Stimulated activated effector memory CD8-positive, alpha-beta T cell treated with anti-CD3 and anti-CD28 coated beads, Interleukin-12 subunit alpha, Interleukin-12 subunit beta, amount 100 ng/mL, for 72 hours (primary cell): ENCODE results near the gene FXYD5.

Experiments
- ATAC-seq: fragments of 150-1000 bp; cut with Tn5 transposase; 2 replicates; pipeline ENCODE4 v1.10.0; 2021
- DNase-seq, 2 donors: peaks; one replicate each; pipeline ENCODE4 v3.0.0; 2021 to 2022; ENCODE audit warnings: low spot score in 2 of 2
- H3K27ac Mint-ChIP-seq: one replicate; pipeline ENCODE4 v1.8.0; 2022; ENCODE audit warnings: mild to moderate bottlenecking, mixed read lengths
- H3K36me3 Mint-ChIP-seq: one replicate; pipeline ENCODE4 v1.8.0; 2022; ENCODE audit warnings: mild to moderate bottlenecking, mixed read lengths
- H3K4me1 Mint-ChIP-seq: one replicate; pipeline ENCODE4 v1.8.0; 2022; ENCODE audit warnings: mixed read lengths
- H3K4me3 Mint-ChIP-seq: one replicate; pipeline ENCODE4 v1.8.0; 2022; ENCODE audit warnings: mild to moderate bottlenecking, mixed read lengths
- H3K9me3 Mint-ChIP-seq: one replicate; pipeline ENCODE4 v1.8.0; 2022; ENCODE audit warnings: mixed read lengths

FXYD5 gene

DNA sequence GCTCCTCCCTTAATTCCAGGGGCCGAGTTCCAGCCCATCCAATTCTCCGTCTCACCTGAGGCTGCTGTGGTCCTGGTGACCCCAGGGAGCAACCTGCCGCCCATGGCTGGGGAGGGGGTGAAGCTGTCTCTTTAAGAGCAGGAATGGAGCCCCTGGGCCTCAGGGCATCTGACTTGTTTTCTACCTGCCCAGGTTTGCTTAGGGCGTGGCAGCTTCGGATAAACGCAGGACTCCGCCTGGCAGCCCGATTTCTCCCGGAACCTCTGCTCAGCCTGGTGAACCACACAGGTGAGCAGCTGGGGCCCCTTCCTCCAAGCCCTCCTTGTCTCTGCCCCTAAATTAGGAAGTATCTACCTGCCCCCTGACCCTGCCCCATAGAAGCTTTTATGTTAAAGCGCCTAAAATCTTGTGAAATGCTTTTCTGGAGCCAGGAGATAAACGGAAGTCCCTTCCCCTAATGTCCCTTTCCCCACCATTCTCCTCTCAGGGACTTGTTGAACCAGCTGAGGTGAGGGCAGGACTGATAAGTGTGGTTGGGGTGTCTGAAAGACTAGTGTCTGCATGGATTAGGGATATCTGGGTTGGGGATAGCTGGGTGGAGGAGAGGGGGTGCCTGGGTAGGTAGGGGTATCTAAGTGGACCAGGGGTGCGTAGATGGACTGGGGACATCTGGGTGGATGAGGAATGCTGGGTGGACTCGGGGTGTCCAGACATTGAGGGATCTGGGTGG is 38.3 kb upstream of the FXYD5 start:
- Mint-ChIP-seq H3K4me3 (no peak overlapping the region), H3K36me3 (no peaks in the 10 kb centered on the region), H3K9me3 (no peaks in the 10 kb centered on the region), H3K27ac (no peak overlapping the region), H3K4me1 (peaks cover 8% of the 10 kb centered on the region)
- DNase-seq (no peak), ATAC-seq (no peak)

- peaks cover 8% of the 10 kb centered on the region for H3K4me1 Mint-ChIP-seq
- DNase-seq, result no peak
- no peaks in the 10 kb centered on the region for H3K9me3 Mint-ChIP-seq
- no peak for ATAC-seq
- H3K27ac Mint-ChIP-seq, result no peak overlapping the region
- no peak overlapping the region for H3K4me3 Mint-ChIP-seq
- no peaks in the 10 kb centered on the region for H3K36me3 Mint-ChIP-seq
Measured at GRCh38 chr19:35117116-35117515, 37.4 kb upstream of the FXYD5 start.

GRCh38 chr19:35117799-35118198 is 36.7 kb upstream of the FXYD5 start:
- H3K4me1 Mint-ChIP-seq, result peaks cover 8% of the 10 kb centered on the region
- no peaks in the 10 kb centered on the region for H3K36me3 Mint-ChIP-seq
- no peak for DNase-seq
- H3K4me3 Mint-ChIP-seq, result no peak overlapping the region
- H3K9me3 Mint-ChIP-seq, result no peaks in the 10 kb centered on the region
- H3K27ac Mint-ChIP-seq, result no peak overlapping the region
- no peak for ATAC-seq

DNA sequence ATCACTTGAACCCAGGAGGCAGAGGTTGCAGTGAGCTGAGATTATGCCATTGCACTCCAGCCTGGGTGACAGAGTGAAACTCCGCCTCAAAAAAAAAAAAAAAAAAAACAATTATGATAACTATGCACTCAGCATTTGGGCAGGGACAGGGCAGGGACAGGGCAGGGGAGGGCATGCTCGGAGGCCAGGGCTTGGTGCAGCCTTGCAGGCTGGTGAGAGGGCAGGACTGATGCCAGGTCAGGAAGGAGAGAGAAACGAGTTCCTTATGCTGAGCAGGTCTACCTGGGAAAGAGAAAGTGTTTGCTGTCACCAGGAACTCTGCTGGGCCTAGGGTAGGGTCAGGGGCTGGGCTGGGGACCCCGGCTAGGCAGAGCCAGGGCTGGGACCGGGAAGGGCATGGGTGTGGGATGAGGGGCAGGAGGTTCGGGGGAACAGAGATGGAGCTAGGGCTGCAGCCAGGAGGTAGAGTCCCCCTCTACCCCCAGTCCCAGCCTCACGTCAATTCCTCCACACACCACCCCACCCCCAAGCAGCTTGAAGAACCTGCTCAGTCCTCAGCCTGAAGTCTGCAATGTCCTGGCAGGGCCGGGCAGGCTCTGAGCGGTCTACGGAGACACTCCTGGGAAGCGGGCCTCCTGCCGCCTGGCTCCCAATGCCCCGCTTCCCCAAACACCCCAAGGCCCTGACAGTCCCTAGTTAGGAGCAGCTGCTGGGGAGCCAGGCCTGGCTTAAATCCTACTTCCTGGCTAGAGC is 36.1 kb upstream of the FXYD5 start:
- no peaks in the 10 kb centered on the region for H3K9me3 Mint-ChIP-seq
- no peak for ATAC-seq
- H3K27ac Mint-ChIP-seq, result no peak overlapping the region

GRCh38 chr19:35119091-35119490 is 35.4 kb upstream of the FXYD5 start:
- Mint-ChIP-seq H3K36me3 (no peaks in the 10 kb centered on the region), H3K4me1 (peaks cover 12% of the 10 kb centered on the region), H3K4me3 (no peak overlapping the region), H3K9me3 (no peaks in the 10 kb centered on the region), H3K27ac (no peak overlapping the region)
- no peak for DNase-seq
- ATAC-seq, result no peak

More for the DNA sequence above, 36.1 kb upstream of the FXYD5 start:
- Mint-ChIP-seq H3K36me3 (no peaks in the 10 kb centered on the region), H3K4me3 (no peak overlapping the region), H3K4me1 (peaks cover 8% of the 10 kb centered on the region)
- DNase-seq, result no peak

- peaks cover 14% of the 10 kb centered on the region for H3K4me1 Mint-ChIP-seq
- H3K27ac Mint-ChIP-seq, result no peak overlapping the region
- peaks cover 3% of the 10 kb centered on the region for H3K36me3 Mint-ChIP-seq
- DNase-seq, result no peak
- no peak overlapping the region for H3K4me3 Mint-ChIP-seq
- no peak for ATAC-seq
- H3K9me3 Mint-ChIP-seq, result no peaks in the 10 kb centered on the region
Measured at GRCh38 chr19:35119578-35120155, 34.9 kb upstream of the FXYD5 start.

DNA sequence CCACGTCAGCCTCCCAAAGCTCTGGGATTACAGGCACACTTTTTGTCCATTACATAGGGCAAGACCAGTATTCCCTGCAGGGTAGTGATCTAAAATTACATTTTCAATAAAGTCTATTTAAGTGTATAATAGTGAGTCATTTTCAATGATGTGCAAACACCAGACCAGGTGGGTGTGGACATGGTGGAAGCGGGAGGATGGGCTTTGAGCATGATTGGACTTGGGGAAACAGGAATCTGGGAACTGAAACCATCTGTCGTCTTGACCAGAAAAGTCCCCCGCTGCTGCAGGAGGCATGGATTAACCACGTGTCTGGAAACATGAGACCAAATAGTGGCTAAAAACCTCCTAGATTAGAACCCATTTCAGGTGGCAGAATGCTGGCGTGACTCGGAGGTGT is 34.0 kb upstream of the FXYD5 start:
- Mint-ChIP-seq H3K36me3 (peaks cover 8% of the 10 kb centered on the region), H3K4me1 (peaks cover 12% of the 10 kb centered on the region), H3K4me3 (no peak overlapping the region), H3K27ac (no peak overlapping the region), H3K9me3 (no peaks in the 10 kb centered on the region)
- DNase-seq, result no peak
- ATAC-seq, result no peak

DNA sequence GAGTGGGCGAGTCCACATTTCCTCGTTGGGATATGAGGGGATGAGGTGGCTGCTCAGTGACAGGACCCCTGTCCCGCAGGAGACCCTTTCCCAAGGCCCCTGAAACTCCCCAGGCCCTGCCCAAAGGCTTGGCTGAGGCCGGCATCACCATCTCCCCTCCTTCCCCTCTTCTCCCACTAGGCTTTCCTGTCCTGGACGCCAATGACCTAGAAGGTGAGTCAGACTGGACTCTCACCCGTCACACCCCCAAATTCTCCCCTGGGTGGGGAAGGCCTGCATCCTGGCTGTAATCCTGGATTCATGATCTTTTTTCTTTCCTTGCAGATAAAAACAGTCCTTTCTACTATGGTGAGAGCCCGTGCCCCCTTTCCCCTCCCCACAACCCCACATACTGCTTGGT is 33.6 kb upstream of the FXYD5 start:
- no peak for ATAC-seq
- H3K27ac Mint-ChIP-seq, result no peak overlapping the region
- peaks cover 8% of the 10 kb centered on the region for H3K36me3 Mint-ChIP-seq
- no peaks in the 10 kb centered on the region for H3K9me3 Mint-ChIP-seq
- DNase-seq, result no peak
- H3K4me3 Mint-ChIP-seq, result no peak overlapping the region
- peaks cover 16% of the 10 kb centered on the region for H3K4me1 Mint-ChIP-seq

DNA sequence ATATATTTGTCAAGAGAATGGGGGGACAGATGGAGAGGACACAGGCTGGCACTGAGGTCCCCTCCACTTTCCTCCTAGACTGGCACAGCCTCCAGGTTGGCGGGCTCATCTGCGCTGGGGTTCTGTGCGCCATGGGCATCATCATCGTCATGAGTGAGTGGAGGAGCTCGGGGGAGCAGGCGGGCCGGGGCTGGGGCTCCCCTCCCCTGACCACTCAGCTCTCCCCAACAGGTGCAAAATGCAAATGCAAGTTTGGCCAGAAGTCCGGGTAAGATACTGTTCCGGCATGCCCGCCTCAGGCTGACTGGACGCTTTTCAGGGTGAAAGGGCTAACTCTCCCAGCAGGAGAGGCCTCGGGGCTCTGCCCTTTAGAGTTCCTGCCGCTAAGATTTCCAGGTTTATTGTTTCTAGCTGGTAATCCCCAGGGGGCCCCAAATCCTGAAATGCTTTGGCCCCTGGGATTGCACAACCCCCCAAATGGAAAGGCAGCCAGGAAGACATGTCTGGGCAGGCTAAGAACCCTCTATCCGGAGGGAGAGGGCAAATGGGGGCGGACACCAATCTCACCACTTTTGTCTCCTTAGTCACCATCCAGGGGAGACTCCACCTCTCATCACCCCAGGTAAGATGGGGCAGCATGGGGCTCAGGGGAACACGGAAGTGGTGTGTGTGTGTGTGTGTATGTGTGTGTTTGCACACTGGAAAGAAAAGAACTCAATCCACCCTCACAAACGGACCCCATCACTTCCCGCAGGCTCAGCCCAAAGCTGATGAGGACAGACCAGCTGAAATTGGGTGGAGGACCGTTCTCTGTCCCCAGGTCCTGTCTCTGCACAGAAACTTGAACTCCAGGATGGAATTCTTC is 31.6 kb upstream of the FXYD5 start:
- DNase-seq (no peak), ATAC-seq (no peak)
- Mint-ChIP-seq H3K9me3 (no peaks in the 10 kb centered on the region), H3K4me3 (no peak overlapping the region), H3K36me3 (peaks cover 8% of the 10 kb centered on the region), H3K27ac (no peak overlapping the region), H3K4me1 (peaks cover 17% of the 10 kb centered on the region)

DNA sequence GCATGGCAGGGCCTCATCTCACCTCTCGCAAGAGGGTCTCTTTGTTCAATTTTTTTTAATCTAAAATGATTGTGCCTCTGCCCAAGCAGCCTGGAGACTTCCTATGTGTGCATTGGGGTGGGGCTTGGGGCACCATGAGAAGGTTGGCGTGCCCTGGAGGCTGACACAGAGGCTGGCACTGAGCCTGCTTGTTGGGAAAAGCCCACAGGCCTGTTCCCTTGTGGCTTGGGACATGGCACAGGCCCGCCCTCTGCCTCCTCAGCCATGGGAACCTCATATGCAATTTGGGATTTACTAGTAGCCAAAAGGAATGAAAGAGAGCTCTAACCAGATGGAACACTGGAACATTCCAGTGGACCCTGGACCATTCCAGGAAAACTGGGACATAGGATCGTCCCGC is 31.0 kb upstream of the FXYD5 start:
- DNase-seq, result no peak
- Mint-ChIP-seq H3K27ac (no peak overlapping the region), H3K4me1 (peaks cover 17% of the 10 kb centered on the region), H3K9me3 (no peaks in the 10 kb centered on the region), H3K4me3 (peak overlapping the region; percentile 75), H3K36me3 (peaks cover 8% of the 10 kb centered on the region)
- ATAC-seq, result no peak

DNA sequence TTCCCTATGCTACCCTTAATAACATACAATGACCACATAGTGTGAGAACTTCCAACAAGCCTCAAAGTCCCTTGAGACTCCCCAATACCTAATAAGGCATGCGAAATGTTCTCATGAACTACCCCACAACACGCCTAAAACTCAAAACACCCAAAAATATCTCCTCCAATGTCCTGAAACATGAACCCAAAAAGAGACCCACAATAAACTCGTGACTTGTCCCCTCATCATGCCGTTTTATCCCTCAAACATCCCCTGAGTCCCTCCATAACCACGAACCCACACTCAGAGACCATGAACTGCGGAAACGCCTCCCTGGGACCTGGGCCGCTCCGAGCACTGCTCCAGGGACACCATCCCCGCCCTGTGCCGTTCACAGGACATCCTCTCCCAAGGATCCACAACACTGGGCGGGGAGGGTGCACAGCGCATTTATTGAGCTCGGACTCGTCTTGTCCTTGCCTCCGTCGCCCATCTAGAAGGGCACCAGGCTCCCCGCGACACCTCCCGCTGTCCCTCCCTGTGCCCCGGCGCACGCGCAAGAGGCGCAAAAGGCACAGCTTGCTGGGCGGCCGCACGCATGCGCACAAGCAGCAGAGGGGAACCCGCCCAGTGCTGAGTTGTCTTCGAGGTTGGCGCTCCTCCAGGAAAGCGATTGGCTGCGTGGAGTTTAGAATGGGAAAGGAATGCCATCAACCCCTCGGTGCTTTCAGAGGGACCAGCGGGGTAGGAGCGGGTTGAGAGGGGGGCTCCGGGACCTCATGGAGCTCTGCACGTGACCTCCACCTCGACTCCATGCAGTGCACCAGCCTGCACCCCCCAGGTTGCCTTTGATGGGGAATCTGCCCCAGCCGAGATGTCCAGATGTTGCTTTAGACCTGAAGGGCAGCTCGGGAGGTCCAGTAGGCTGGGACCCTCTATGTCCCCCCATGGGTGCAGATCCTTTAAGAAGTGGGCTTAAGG is 30.2 kb upstream of the FXYD5 start:
- peak; percentile 75 to 90 for DNase-seq
- Mint-ChIP-seq H3K9me3 (no peaks in the 10 kb centered on the region), H3K36me3 (peaks cover 8% of the 10 kb centered on the region), H3K4me3 (peak overlapping the region; percentile 75), H3K4me1 (peaks cover 17% of the 10 kb centered on the region), H3K27ac (peak overlapping the region; percentile 90)
- ATAC-seq, result peak; percentile 92

- Mint-ChIP-seq H3K9me3 (no peaks in the 10 kb centered on the region), H3K27ac (no peak overlapping the region), H3K36me3 (peaks cover 8% of the 10 kb centered on the region), H3K4me3 (no peak overlapping the region), H3K4me1 (peaks cover 17% of the 10 kb centered on the region)
- ATAC-seq (no peak), DNase-seq (no peak)
Measured at GRCh38 chr19:35125270-35125717, 29.2 kb upstream of the FXYD5 start.

GRCh38 chr19:35125749-35126623 is 28.5 kb upstream of the FXYD5 start:
- no peak for DNase-seq
- peaks cover 17% of the 10 kb centered on the region for H3K4me1 Mint-ChIP-seq
- H3K9me3 Mint-ChIP-seq, result no peaks in the 10 kb centered on the region
- peaks cover 8% of the 10 kb centered on the region for H3K36me3 Mint-ChIP-seq
- no peak for ATAC-seq
- H3K4me3 Mint-ChIP-seq, result no peak overlapping the region
- no peak overlapping the region for H3K27ac Mint-ChIP-seq
